B cell (primary cell): ENCODE measurements around the gene MAU2.

Experiments
- EZH2 ChIP-seq: IDR thresholded peaks from 2 replicates; pipeline ENCODE4 v1.6.1; 2012; ENCODE audit warnings: borderline replicate concordance, low read depth, mild to moderate bottlenecking, moderate library complexity, low read length; ENCODE audit not compliant: insufficient read depth, poor library complexity, severe bottlenecking
- TF ChIP-seq, protein P1 (sequence below): fragments of 200-600 bp; IDR thresholded peaks from one replicate; pipeline ENCODE4 v1.8.0; 2022; ENCODE audit warnings: antibody characterized with exemption, mild to moderate bottlenecking

DNA sequence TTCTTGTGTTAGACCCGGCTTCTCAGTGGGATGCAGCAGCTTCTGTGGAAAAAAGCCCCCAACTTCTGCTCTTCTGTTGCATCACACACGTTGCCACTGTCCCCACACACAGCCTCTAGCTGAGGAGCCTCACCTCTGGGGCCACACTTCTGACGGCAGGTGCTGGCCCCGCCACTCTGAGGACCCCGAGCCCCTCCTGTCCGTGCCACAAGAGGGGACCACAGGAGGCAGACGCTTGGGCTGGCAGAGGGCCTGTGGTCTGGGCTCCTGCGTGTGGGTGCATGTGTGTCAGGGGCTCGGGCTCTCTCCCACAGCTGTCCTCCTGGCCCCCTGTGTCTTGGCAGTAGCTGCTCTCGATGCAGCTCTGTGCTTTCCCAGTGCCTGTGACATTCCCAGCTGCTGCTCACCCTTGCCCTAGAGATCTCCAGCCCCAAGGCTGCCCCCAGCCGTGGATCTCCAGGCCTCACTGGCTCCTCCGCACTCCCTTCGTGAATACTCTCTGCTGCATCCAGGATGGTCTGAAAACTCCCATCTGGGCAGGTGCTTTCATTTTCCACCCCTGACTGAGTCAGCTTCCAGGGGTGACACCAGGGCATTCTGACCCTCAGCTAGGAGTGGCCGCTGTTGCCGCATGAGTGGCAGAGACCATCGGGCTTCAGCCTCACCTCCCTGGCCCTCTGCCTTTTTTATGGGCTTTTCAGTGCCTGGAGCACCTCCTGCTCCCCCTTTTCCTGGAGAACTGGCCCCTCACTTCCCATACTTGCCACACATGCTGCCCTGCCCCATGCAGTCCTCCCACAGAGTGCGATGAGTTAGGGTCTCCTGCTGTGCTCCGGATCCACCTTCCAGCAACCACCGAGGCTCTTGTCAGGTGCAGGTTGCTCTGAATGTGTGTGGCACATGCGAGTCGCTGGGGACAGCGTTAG is 13.7 kb downstream of the MAU2 start:
- TF ChIP-seq, protein P1, sequence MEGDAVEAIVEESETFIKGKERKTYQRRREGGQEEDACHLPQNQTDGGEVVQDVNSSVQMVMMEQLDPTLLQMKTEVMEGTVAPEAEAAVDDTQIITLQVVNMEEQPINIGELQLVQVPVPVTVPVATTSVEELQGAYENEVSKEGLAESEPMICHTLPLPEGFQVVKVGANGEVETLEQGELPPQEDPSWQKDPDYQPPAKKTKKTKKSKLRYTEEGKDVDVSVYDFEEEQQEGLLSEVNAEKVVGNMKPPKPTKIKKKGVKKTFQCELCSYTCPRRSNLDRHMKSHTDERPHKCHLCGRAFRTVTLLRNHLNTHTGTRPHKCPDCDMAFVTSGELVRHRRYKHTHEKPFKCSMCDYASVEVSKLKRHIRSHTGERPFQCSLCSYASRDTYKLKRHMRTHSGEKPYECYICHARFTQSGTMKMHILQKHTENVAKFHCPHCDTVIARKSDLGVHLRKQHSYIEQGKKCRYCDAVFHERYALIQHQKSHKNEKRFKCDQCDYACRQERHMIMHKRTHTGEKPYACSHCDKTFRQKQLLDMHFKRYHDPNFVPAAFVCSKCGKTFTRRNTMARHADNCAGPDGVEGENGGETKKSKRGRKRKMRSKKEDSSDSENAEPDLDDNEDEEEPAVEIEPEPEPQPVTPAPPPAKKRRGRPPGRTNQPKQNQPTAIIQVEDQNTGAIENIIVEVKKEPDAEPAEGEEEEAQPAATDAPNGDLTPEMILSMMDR = no peak
- no peak for TF ChIP-seq EZH2
